HG03571 (cell line): ENCODE data around the gene AMZ1.

ENCODE experiments used
- ATAC-seq: cut with Tn5 transposase; IDR thresholded peaks from one replicate; pipeline ENCODE4 v1.9.1; 2021; ENCODE audit not compliant: unreplicated experiment

AMZ1 gene

DNA sequence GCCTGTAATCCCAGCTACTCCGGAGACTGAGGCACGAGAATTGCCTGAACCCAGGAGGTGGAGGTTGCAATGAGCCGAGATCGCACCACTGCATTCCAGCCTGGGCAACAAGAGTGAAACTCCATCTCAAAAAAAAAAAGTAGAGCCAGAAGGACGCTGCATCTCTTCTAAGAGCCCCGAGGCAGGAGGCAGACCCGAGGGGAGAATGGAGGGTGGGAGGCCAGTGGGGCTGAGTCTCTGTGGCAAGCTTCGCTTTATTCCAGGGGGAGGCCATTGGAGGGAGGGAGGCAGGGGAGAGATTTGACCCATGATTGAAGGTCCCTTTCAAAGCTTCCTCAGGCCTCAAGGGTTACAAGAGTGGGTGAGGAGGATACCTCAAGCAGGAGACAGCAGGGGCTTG, 37.6 kb upstream of the AMZ1 start:
- ATAC-seq = no peak

DNA sequence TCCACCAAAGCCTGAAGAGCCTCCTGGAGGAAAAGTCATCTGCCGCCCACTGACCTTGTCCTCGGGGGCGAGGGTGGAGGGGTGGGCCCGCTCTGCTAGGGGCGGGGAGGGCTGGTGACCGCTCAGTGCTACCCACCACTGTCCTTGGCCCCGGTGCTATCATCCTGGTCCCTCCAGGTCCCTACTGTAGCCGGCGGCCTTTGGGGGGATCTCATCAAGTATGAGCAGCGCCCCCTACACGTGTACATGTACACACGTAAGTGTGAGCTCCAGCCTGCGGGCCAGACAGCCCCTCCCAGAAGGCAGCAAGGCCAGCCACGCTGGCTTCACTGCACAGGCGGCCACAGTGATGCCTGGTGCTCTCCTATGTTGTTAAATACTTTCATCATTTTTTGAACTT, 36.7 kb upstream of the AMZ1 start:
- ATAC-seq = no peak

- no peak for ATAC-seq
Observed at GRCh38 chr7:2651847-2652735, 35.9 kb upstream of the AMZ1 start.

DNA sequence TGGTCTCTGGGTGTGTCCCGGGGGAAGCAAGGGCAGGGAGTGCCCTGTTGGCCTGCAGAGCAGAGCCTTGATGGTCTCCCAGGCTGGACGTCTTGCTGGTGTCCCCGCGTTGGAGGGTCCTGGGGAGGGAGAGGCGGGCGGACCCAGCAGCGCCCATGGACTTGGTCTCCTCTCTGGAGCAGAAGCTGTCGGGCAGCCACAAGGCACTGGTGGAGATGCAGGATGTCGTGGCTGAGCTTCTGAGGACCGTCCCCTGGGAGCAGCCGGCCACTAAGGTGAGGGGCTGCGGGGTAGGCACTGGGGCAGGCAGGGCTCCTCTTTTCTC, 35.3 kb upstream of the AMZ1 start:
- ATAC-seq = no peak

DNA sequence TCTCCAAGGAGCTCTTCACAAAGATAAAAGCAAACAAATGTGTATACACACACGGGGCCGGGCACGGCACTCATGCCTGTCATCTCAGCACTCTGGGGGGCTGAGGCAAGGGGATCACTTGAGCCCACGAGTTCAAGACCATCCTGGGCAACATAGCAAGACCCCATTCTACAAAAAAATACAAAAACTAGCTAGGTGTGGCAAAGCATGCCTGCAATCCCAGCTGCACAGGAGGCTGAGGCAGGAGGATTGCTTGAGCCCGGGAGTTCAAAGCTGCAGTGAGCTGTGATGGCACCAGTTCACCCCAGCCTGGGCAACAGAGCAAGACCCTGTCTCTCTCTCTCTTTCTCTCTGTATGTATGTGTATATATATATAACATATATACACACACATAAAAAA, 33.9 kb upstream of the AMZ1 start:
- ATAC-seq = no peak

DNA sequence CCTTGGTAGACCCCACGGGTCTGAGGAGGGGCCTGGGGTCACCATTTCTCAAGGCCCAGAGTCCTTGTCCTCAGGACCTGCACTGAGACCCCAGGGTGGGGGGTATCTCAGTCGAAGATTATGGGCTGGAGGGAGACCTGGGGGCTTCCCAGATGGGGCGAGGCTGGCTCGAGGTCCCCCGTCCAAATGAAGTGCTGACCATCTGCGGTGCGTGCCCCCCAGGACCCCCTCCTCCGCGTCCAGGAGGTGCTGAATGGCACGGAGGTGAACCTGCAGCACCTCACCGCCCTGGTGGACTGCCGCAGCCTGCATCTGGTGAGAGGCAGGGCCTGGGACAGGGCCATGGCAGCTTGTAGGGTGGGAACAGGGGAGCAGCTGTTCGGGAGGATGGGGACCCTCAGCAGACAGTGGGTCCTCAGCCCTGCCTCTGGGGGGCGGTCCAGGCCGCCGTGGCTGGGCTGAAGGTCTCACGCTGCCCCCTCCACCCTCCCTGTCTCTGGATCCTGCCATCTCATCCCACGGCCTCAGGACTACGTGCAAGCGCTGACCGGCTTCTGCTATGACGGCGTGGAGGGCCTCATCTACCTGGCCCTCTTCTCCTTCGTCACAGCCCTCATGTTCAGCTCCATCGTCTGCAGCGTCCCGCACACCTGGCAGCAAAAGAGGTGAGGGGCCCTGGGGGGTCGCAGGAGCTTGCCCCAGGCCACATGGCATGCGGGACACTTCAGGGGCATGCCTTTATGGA, 32.0 kb upstream of the AMZ1 start:
- ATAC-seq = no peak

GRCh38 chr7:2657208-2657607, 30.8 kb upstream of the AMZ1 start:
- no peak for ATAC-seq

DNA sequence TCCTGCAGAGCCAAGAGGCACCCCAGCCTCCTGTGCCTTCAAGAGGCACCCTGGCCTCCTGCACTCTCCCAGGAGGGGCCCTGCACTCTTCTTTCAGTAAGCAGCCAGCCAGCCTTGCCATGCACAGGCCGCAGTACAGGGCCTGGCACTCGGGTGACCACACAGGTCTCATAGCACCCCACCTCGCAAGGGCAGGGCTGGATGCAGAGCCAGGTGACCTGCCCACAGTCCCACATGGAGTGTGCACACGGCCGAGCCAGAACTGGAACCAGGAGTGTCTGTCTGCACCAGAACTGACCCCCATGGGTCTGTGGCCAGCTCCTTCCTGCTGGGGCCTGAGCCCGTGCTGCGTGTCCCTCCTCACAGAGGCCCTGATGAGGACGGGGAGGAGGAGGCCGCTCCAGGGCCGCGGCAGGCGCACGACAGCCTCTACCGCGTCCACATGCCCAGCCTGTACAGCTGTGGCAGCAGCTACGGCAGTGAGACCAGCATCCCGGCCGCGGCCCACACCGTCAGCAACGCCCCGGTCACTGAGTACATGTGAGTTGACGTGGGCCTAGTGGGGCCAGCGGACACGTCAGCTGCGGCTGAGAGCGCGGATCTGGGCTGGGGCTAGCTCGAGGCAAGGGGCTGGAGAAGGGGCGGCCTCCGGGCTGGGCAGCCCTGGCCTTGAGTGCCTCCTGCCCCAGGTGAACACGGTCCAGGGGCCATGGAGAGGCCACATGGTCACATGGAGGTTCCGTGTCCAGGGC, 29.9 kb upstream of the AMZ1 start:
- ATAC-seq = no peak

DNA sequence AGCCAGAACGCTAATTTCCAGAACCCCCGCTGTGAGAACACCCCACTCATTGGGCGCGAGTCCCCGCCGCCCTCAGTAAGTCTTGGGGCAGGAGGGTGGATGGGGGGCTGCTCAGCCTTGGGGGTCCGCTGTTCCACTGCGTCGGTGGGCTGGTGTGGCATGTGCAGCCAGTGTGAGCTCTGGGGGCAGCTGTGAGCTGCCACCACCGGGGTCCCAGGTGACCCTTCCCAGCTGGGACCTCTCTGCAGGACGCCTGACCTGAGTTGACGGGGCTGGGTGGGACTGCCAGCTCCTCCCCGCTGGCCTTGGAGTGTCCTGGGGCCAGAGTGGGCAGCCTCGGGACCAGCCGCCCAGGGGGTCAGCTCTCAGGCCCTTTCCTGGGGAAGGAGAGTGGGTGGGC, 29.1 kb upstream of the AMZ1 start:
- no peak for ATAC-seq

DNA sequence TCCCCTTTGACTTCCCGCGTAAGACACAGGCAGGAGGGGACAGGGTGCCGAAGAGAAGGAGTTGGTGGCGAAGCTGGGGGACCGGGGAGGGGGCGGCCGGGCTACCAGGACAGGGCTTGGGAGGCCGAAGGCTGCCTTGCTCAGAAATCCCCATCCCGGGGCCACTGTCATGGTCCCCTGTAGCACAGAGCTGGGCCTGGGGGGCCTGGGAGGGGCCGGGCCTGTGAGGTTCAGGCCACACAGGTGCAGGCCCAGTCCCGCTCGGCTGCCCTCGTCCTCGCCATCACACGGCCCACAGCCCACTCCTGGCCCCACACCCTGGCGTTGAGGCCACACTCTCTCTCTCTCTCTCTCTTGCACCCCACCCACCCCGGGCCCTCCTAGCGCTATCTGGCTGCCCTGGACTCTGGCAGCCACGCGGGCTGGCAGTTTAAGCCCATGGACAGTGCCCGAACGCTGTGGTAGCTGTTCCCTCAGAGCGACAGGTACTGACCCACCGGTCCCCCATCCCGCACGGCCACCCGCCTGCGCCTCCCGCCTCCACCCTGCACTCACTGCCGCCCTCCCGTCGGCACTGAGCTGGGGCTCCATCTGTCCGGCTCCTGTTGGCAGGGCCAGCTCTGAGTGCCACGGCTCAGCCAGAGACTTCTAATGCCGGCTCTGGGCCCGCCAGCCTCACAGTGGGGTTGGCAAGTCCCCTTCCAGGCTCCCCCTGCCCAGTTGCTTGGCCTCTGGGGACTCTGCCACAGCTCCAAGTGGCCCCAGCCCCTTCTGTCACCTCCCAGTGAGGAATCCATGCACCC, 28.2 kb upstream of the AMZ1 start:
- ATAC-seq = no peak

- no peak for ATAC-seq
Observed at GRCh38 chr7:2660359-2661095, 27.5 kb upstream of the AMZ1 start.

DNA sequence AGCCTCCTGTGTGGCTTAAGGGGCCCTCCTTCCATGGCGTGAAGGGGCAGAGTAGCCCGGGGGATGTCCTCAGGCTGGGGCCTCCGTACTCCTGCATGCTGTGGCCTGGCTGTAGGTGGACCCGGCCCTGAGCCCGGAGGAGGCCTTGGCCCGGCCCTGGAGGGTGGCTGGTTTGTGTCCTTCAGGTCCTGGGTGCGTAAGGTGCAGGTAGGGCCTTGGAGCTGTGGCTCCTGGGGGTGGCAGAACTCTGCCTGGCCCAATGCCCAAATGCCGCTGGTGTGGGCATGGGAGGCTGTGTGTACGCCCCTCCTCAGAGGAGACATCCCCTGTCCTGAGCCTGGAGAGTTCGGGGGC, 26.9 kb upstream of the AMZ1 start:
- ATAC-seq = no peak

DNA sequence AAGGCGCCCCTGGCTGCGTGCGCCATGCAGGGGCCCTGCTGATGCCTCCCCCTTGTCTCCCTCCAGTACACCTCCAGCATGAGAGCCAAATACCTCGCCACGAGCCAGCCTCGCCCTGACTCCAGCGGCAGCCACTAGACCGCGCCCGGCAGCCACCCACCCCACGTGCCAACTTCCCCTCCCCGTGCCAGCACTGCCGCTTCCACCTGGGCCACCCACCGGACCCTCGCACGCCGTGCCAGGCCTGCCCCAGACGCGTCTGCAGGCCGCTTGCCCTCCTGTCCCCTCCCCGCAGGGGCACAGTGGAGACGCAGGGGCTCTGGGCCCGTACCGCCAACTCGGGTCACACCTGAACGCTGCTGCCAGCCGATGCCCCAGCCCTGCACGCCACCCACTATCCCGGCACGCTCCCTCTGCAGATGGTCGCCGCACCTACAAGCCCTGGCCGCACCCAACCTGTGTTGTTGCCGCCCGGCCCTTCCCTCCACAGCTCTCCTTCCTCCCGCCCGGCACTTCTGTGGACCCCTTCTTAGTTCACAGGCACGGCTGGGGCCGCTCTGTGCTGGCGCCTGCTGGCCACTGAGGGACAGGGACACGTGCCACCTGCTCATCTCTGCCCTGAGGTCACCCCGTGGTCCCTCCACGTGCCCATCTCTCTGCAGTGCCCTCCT, 26.3 kb upstream of the AMZ1 start:
- ATAC-seq = no peak

DNA sequence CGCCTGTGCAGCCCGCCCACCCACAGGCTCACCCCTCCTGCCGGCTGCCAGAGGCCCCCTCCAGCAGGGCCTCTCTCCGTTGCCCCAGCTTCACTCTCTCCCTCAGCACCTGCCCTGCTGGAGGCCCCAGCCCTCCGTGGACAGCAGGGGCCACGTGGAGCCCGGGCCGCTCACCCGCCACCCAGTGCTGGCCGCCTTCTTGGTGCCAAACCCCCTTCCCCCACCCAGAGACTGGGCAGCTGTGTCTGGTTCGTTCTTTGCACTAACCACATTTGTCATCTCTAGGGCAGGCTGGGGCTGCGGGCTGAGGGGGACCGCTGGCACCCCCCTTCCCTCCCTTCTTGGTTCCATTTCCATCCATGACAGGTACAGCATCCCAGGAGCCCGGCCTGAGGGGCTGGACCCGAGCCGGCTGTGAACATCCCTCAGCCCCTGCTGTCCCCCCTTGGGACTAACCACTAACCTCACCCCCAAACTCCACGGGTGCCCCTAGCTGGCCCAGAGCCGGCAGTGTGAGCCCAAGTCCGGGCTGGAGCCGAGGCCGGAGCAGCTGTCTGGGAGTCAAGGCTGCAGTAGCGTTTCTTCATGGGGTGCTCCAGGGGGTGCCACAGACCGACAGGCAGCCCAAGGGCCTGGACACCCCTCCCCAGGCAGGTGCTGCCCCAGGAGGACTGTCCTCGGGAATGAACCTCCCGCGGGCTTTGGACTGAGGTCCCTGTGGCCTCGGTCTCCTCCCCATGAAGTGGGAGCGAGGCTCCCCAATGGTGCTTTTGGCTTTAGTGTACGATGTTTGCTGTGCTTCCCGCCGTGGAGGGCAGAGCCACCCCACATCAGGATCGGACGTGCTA, 25.5 kb upstream of the AMZ1 start:
- no peak for ATAC-seq

DNA sequence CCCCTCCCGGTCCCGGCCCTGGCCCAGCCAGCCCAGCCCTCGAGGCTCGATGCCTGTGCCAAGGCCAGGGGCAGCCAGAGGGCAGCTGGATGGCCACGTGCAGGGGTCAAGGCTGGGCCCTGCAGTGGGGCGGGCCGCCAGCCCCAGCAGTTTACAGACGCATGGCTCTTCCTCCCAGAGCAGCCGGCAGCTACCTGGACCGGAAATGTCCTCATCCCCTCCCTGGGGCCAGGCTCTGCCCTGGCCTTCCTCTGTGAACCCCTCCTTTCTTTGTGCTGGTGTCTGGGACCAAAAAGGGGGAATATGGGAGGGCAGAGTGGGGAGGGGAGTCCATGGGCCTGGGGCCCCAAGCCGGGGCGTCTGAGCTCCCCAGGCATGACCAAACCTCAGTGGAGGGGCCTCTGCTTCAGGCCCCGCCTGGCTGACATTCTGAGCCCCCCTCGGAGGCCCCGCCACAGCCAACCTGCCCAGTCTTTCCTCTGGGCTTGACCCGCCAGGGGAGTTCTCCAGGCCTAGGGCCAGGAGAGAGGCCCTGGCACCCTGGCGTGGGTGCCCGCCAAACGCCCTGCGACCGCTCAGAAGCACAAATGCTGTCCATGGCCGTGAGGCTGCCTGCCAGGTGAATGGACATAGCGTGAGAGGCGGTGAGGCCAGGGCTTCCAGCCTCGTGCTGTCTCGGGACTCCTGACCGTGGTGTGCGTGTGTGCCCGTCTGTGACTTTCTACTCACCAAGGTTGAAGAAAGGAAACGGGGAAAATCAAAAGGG, 24.7 kb upstream of the AMZ1 start:
- ATAC-seq = no peak

DNA sequence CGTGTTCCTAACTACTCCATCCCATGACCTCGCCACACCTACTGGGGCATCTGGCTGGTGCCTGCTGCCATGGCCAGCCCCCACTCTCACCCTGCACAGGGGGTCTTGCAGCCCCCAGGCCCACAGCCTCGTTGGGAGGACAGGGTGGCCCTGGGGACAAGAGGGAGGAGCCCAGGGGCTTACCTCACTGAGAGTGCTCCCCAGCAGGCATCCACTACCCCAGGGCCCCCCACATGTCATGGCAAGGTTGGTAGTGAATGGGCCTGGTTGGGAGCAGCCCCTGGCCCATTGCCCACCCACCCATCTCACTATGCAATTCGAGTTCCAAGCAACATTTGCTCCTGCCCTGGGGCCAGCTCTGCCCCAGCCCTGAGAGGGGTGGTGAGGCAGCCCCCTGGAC, 24.0 kb upstream of the AMZ1 start:
- ATAC-seq = no peak

DNA sequence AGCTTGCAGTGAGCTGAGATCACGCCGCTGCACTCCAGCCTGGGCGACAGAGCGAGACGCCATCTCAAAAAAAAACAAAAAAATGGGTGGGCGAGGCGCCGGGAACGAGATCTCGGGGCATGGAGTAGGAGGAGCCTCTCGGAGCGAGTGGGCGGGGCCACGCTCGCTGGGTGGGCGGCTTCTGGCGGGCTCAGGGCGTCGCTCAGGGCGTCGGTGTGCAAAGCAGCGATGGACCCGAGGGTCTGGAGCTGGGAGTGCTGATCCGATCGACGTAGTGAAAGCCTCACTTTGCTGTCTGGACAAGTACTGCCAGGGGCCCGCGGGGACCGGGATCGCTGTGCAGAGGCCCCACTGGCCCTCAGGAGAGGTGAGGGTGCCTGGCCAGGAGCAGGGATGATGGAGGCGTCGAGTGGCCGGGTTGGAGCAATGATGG, 22.6 kb upstream of the AMZ1 start:
- no peak for ATAC-seq

GRCh38 chr7:2666155-2666554, 21.8 kb upstream of the AMZ1 start:
- no peak for ATAC-seq
